Smooth muscle cell of the umbilical artery (primary cell): ENCODE results near the gene SLC18A2. TPM values are rescaled to one million over a fixed set of nuclear protein-coding genes. Genes with fewer than 3 reads are reported as not detected.

ENCODE experiments used
- total RNA-seq: library from RNA; depleted of rRNA; stranded (reverse); fragments of >200 nt; gene quantifications from 2 replicates; pipeline ENCODE4 v1.2.3, GENCODE V29; 2014

Gene SLC18A2
- total RNA-seq = 0.05 TPM in 1 of 2 replicates, not detected in the other

GRCh38 chr10:117240621-117241529 lies at the start of gene SLC18A2:
TSS of gene SLC18A2 (plus strand) at chr10:117241114. CDS start at chr10:117241694, 580 bp downstream.

GRCh38 chr10:117197189-117197588 lies 43.7 kb upstream of the SLC18A2 start, which contains the start of gene KCNK18:
TSS of gene KCNK18 (plus strand) at chr10:117197489. CDS start at chr10:117197489, 0 bp downstream.

Other genes starting within 250 kb of the SLC18A2 start
- 1.5 and 2.9 TPM in 2 replicates for gene SHTN1, start 235.9 kb upstream of the SLC18A2 start, total RNA-seq
- gene VAX1, start 102.8 kb upstream of the SLC18A2 start, total RNA-seq = not detected in 2 replicates
- gene KCNK18, start 43.6 kb upstream of the SLC18A2 start, total RNA-seq = not detected in 2 replicates
- 16.0 and 26.3 TPM in 2 replicates for gene PDZD8, start 134.3 kb downstream of the SLC18A2 start, total RNA-seq